Activated CD4-positive, alpha-beta T cell treated with anti-CD3 and anti-CD28 coated beads, Interleukin-2, Interleukin-4, amounts not matched to agents 100 ng/mL and 50 ng/mL, durations not matched to agents 16 hours and 8 hours (primary cell): ENCODE measurements around the gene CFAP54.

Experiments
- DNase-seq: peaks from one replicate; pipeline ENCODE4 v3.0.0-alpha.2; 2020; ENCODE audit warnings: low spot score

CFAP54 gene

GRCh38 chr12:96766232-96766631, 276.9 kb downstream of the CFAP54 start:
- no peak for DNase-seq

- DNase-seq = no peak
Measured at GRCh38 chr12:96769400-96769799, 280.0 kb downstream of the CFAP54 start.

- no peak for DNase-seq
Measured at GRCh38 chr12:96770219-96771102, 281.1 kb downstream of the CFAP54 start.

GRCh38 chr12:96773031-96773430, 283.7 kb downstream of the CFAP54 start:
- DNase-seq = no peak

- no peak for DNase-seq
Measured at GRCh38 chr12:96774496-96775256, 285.3 kb downstream of the CFAP54 start.

GRCh38 chr12:96776908-96777307, 287.5 kb downstream of the CFAP54 start:
- no peak for DNase-seq

GRCh38 chr12:96780330-96780729, 291.0 kb downstream of the CFAP54 start:
- no peak for DNase-seq

- no peak for DNase-seq
Measured at GRCh38 chr12:96786791-96787190, 297.4 kb downstream of the CFAP54 start.

- DNase-seq = no peak
Measured at GRCh38 chr12:96803969-96804368, 314.6 kb downstream of the CFAP54 start.

GRCh38 chr12:96806272-96806671, 316.9 kb downstream of the CFAP54 start:
- no peak for DNase-seq

- no peak for DNase-seq
Measured at GRCh38 chr12:96807741-96808140, 318.4 kb downstream of the CFAP54 start.

GRCh38 chr12:96808587-96808986, 319.2 kb downstream of the CFAP54 start:
- no peak for DNase-seq

GRCh38 chr12:96809522-96809921, 320.1 kb downstream of the CFAP54 start:
- DNase-seq = no peak

GRCh38 chr12:96810057-96810456, 320.7 kb downstream of the CFAP54 start:
- no peak for DNase-seq

GRCh38 chr12:96810477-96810876, 321.1 kb downstream of the CFAP54 start:
- no peak for DNase-seq

GRCh38 chr12:96811083-96811482, 321.7 kb downstream of the CFAP54 start:
- DNase-seq = no peak

GRCh38 chr12:96812153-96812552, 322.8 kb downstream of the CFAP54 start:
- DNase-seq = no peak

GRCh38 chr12:96814200-96814599, 324.8 kb downstream of the CFAP54 start:
- DNase-seq = no peak

- no peak for DNase-seq
Measured at GRCh38 chr12:96821592-96821991, 332.2 kb downstream of the CFAP54 start.

- no peak for DNase-seq
Measured at GRCh38 chr12:96822641-96823040, 333.3 kb downstream of the CFAP54 start.

- DNase-seq = no peak
Measured at GRCh38 chr12:96824074-96824837, 334.9 kb downstream of the CFAP54 start.

GRCh38 chr12:96824838-96825236, 335.5 kb downstream of the CFAP54 start:
- DNase-seq = no peak
